HUES6 (cell line): ENCODE data around the gene PYGB.
"Not testable (repeated sequence)": the region's sequence is repeated elsewhere in the genome, so short reads cannot be mapped to it uniquely, and the experiment has no call there.

ENCODE experiments used
- H3K27ac ChIP-seq: 2 replicates; pipeline ENCODE4 v1.7.0; 2013; ENCODE audit warnings: low read depth, mild to moderate bottlenecking, low read length, inconsistent platforms
- H3K27me3 ChIP-seq: 2 replicates; pipeline ENCODE4 v1.6.1; 2013; ENCODE audit warnings: low read length; ENCODE audit not compliant: control insufficient read depth, insufficient read depth
- H3K36me3 ChIP-seq: 2 replicates; pipeline ENCODE4 v1.6.1; 2013; ENCODE audit warnings: low read length; ENCODE audit not compliant: control insufficient read depth, insufficient read depth
- H3K4me1 ChIP-seq: 2 replicates; pipeline ENCODE4 v1.6.1; 2013; ENCODE audit warnings: low read length; ENCODE audit not compliant: control insufficient read depth, insufficient read depth
- H3K4me3 ChIP-seq: 2 replicates; pipeline ENCODE4 v1.5.1; 2013; ENCODE audit warnings: low read depth, low read length
- H3K9ac ChIP-seq: one replicate; pipeline ENCODE4 v1.6.1; 2013; ENCODE audit warnings: mild to moderate bottlenecking, low read length
- H3K9me3 ChIP-seq: 2 replicates; pipeline ENCODE4 v1.6.1; 2013; ENCODE audit warnings: low read depth, low read length; ENCODE audit not compliant: control insufficient read depth, insufficient read depth

PYGB gene

DNA sequence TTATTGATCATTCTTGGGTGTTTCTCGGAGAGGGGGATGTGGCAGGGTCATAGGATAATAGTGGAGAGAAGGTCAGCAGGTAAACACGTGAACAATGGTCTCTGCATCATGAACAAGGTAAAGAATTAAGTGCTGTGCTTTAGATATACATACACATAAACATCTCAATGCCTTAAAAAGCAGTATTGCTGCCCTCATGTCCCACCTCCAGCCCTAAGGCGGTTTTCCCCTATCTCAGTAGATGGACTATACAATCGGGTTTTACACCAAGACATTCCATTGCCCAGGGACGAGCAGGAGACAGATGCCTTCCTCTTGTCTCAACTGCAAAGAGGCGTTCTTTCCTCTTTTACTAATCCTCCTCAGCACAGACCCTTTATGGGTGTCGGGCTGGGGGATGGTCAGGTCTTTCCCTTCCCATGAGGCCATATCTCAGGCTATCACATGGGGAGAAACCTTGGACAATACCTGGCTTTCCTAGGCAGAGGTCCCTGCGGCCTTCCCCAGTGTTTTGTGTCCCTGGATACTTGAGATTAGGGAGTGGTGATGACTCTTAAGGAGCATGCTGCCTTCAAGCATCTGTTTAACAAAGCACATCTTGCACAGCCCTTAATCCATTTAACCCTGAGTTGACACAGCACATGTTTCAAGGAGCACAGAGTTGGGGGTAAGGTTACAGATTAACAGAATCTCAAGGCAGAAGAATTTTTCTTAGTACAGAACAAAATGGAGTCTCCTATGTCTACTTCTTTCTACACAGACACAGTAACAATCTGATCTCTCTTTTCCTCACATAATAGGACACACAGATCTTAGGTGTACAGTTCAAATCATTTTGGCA lies 13.7 kb upstream of the PYGB start:
- H3K27ac ChIP-seq, H3K36me3 ChIP-seq, H3K9ac ChIP-seq, H3K4me1 ChIP-seq, H3K4me3 ChIP-seq, H3K9me3 ChIP-seq, H3K27me3 ChIP-seq: not testable (repeated sequence)

GRCh38 chr20:25236450-25237304 lies 11.2 kb upstream of the PYGB start:
- H3K27ac ChIP-seq = no peak overlapping the region
- H3K27me3 ChIP-seq = no peaks in the 10 kb centered on the region
- peaks cover 4% of the 10 kb centered on the region; the same call in 1 of the 2 replicates for H3K4me1 ChIP-seq

DNA sequence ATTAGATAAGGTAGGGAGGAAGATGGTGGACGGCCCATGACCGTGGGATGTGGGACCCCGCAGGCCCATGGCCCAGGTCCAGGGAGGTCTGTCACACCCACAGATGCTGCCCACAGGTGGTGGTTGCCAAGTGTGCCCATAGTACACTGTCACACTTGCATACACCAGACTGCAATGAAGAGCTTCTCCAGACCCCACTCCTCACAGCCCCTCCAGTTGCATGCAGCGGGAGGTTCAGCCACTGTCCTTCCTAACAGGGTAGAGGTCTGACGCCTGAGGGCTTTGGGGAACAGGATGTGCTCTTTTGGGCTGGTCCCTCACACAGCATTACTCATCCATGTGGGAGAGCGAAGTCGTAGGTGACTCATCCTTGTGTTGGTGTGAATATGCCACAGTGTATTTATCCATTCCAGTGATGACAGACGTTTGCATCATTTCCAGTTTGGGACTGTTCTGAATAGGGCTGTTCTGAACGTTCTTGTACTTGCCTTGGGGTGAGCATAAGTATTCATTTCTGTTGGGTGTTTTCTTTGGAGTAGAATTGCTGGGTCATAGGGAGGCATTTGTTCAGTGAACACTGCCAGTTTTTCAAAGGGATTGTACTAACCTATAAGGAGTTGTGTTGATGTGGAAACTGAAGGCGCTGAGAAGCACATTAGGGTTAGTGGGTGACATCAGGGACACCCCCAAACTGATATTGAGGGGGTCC lies 10.1 kb upstream of the PYGB start:
- no peak overlapping the region for H3K4me3 ChIP-seq
- no peaks in the 10 kb centered on the region for H3K36me3 ChIP-seq
- no peaks in the 10 kb centered on the region for H3K27me3 ChIP-seq
- peaks cover 4% of the 10 kb centered on the region for H3K4me1 ChIP-seq
- no peak overlapping the region for H3K9ac ChIP-seq
- no peaks in the 10 kb centered on the region for H3K9me3 ChIP-seq
- H3K27ac ChIP-seq = no peak overlapping the region

More at GRCh38 chr20:25236450-25237304, 11.2 kb upstream of the PYGB start:
- Histone ChIP-seq H3K4me3 (no peak overlapping the region), H3K36me3 (no peaks in the 10 kb centered on the region), H3K9me3 (no peaks in the 10 kb centered on the region), H3K9ac (no peak overlapping the region)

DNA sequence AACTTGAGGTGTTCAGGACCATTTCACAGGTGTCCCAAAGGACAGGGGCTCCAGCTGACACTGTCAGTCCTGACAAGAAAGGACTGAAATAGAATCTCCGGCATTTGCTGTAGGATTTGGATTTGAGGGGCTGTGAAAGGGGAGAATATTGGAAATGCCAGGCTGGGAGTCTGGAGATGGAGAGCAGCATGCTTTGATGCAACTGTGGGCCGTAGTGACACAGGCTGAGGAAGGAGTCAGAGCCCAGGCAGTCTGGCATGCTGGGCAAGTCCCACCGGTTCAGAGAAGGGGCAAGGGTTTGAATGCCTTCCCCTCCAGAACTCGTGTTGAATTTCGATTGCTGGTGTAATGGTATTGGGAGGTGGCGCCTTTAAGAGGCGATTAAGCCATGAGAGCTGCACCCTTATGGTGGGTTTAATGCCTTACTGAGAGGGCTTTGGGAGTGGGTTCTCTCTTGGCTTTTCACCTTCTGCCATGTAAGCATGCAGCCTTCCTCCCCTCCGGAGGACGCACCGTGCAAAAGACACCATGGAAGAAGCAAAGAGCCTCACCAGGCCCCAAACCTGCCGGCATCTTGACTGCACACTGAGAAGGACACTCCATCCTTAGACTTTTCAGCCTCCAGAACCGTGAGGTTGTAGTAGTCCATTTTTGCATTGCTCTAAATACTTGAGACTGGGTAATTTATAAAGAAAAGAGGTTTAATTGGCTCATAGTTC lies 9.4 kb upstream of the PYGB start:
- Histone ChIP-seq H3K27ac (no peak overlapping the region), H3K36me3 (no peaks in the 10 kb centered on the region), H3K4me1 (no peaks in the 10 kb centered on the region; the same call in none of the 2 replicates), H3K27me3 (no peaks in the 10 kb centered on the region), H3K9me3 (no peaks in the 10 kb centered on the region), H3K9ac (no peak overlapping the region), H3K4me3 (no peak overlapping the region)

- Histone ChIP-seq H3K27ac (no peak overlapping the region), H3K4me1 (no peaks in the 10 kb centered on the region; the same call in none of the 2 replicates)
These were observed 8.2 kb upstream of the PYGB start for GRCh38 chr20:25239387-25240370.

GRCh38 chr20:25240851-25241658 lies 6.8 kb upstream of the PYGB start:
- H3K9ac ChIP-seq, H3K36me3 ChIP-seq, H3K9me3 ChIP-seq, H3K4me1 ChIP-seq, H3K4me3 ChIP-seq, H3K27me3 ChIP-seq, H3K27ac ChIP-seq: not testable (repeated sequence)

More at GRCh38 chr20:25239387-25240370, 8.2 kb upstream of the PYGB start:
- H3K9ac ChIP-seq = no peak overlapping the region
- no peak overlapping the region for H3K4me3 ChIP-seq
- H3K27me3 ChIP-seq = no peaks in the 10 kb centered on the region
- no peaks in the 10 kb centered on the region for H3K9me3 ChIP-seq
- no peaks in the 10 kb centered on the region for H3K36me3 ChIP-seq

DNA sequence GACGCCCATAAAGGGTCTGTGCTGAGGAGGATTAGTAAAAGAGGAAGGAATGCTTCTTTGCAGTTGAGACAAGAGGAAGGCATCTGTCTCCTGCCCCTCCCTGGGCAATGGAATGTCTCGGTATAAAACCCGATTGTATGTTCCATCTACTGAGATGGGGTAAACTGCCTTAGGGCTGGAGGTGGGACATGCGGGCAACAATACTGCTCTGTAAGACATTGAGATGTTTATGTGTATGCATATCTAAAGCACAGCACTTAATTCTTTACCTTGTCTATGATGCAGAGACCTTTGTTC lies 6.3 kb upstream of the PYGB start:
- H3K9me3 ChIP-seq, H3K27ac ChIP-seq, H3K36me3 ChIP-seq, H3K27me3 ChIP-seq, H3K9ac ChIP-seq, H3K4me1 ChIP-seq, H3K4me3 ChIP-seq: not testable (repeated sequence)

DNA sequence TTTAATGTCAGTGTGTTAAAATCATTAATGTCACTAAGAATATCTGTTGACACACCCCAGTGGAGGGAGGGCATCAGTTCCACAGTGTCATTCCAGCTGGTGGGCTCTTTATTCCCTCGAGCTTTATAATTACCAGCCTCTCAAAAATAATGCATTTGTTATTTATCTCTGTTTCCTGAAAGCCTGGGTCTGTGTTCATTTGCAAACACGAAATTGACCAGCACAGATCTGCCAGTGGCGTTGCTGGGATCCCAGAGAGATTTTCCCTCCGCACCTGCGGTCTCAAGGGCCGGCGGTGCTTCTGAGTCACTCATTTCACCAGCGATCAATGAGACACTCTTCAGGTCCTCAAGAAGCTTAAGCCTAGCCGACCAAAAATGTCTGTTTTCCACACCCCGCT lies 5.7 kb upstream of the PYGB start:
- Histone ChIP-seq H3K9me3 (no peaks in the 10 kb centered on the region), H3K27ac (no peak overlapping the region), H3K36me3 (no peaks in the 10 kb centered on the region), H3K4me1 (peaks cover 7% of the 10 kb centered on the region), H3K27me3 (peaks cover 11% of the 10 kb centered on the region; the same call in 1 of the 2 replicates), H3K4me3 (no peak overlapping the region), H3K9ac (no peak overlapping the region)

DNA sequence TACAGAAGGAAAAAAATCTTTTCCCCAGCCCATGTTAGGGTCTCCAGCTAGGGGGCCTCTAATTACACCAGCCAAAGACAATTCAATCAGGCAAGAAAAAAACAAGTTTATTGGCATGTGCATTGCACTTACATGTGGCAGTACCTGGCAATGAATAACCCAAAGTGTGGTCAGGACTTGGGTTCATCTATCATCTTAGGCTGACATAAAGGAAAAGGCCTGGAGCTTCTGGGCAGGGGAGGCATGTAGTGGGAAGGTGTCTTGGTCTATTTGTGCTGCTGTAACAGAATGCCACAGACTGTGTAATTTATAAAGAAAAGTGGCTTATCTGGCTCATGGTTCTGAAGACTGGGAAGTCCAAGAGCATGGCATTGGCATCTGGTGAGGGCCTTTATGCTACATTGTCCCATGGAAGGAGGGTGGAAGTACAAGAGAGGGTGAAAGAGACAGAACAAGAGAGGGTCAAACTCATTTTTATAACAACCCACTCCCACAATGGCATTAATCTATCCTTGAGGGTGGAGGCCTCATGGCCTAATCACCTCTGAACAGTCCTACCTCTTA lies 4.4 kb upstream of the PYGB start:
- Histone ChIP-seq H3K36me3 (no peaks in the 10 kb centered on the region), H3K27ac (no peak overlapping the region), H3K9me3 (no peaks in the 10 kb centered on the region), H3K4me1 (peaks cover 7% of the 10 kb centered on the region), H3K9ac (no peak overlapping the region), H3K27me3 (peaks cover 15% of the 10 kb centered on the region; the same call in 1 of the 2 replicates), H3K4me3 (no peak overlapping the region)
